Stomach smooth muscle (tissue), 2 donors: ENCODE measurements around the gene RREB1.
"Not testable (repeated sequence)": the region's sequence is repeated elsewhere in the genome, so short reads cannot be mapped to it uniquely, and the experiment has no call there.

Experiments
- H3K27ac ChIP-seq: one replicate; pipeline ENCODE4 v1.7.0; 2013; ENCODE audit warnings: mild to moderate bottlenecking, low read length, inconsistent platforms
- H3K27me3 ChIP-seq, 2 donors: one replicate each; pipeline ENCODE4 v1.7.0; 2013; ENCODE audit warnings: low read length in 2 of 2; ENCODE audit not compliant: insufficient read depth in 2 of 2, control insufficient read depth in 1 of 2
- H3K36me3 ChIP-seq, 2 donors: one replicate each; pipeline ENCODE4 v1.7.0; 2013; ENCODE audit warnings: low read length in 2 of 2; ENCODE audit not compliant: control insufficient read depth in 2 of 2, insufficient read depth in 2 of 2
- H3K4me1 ChIP-seq: one replicate; pipeline ENCODE4 v1.7.0; 2013; ENCODE audit warnings: low read length; ENCODE audit not compliant: control insufficient read depth, insufficient read depth
- H3K4me3 ChIP-seq, 2 donors: one replicate each; pipeline ENCODE4 v1.7.0; 2013; ENCODE audit warnings: low read length in 2 of 2
- H3K9ac ChIP-seq, 2 donors: one replicate each; pipeline ENCODE4 v1.7.0; 2013; ENCODE audit warnings: low read length in 2 of 2, mild to moderate bottlenecking in 1 of 2
- H3K9me3 ChIP-seq, 2 donors: one replicate each; pipeline ENCODE4 v1.7.0; 2013; ENCODE audit warnings: low read length in 2 of 2; ENCODE audit not compliant: control insufficient read depth in 2 of 2
- donor health status: healthy.
- donor health status: Pancreatic carcinoma.

The RREB1 gene

GRCh38 chr6:7265385-7265726 lies 157.6 kb downstream of the RREB1 start:
- not testable (repeated sequence) for H3K4me3 ChIP-seq, H3K27me3 ChIP-seq, H3K9me3 ChIP-seq, H3K9ac ChIP-seq, H3K27ac ChIP-seq, H3K36me3 ChIP-seq
- peaks cover 20% of the 10 kb centered on the region for H3K4me1 ChIP-seq

DNA sequence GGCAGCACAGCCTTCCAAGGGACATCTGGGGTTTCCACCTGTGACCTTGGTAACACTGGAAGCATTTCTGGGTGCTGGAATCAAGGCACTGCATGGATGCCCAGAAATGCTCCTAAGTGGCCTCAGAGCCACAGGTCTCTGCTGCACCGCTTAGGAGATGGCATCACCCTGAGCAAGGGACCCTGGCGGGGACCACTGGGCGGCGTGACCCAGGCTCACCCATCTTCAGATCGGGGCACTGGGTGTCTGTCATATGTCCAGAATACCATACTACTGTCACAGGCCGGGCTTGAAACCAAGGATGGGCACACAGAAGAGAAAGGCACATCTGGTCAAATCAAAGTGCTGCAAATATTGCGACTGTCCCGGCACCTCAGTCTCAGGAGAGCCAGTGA lies 159.3 kb downstream of the RREB1 start:
- Histone ChIP-seq H3K27me3 (peaks cover 0 to 2% of the 10 kb centered on the region in 2 donors), H3K4me1 (peaks cover 6% of the 10 kb centered on the region), H3K36me3 (no peaks in the 10 kb centered on the region), H3K9ac (no peak overlapping the region), H3K9me3 (peaks cover 0 to 3% of the 10 kb centered on the region in 2 donors), H3K4me3 (no peak overlapping the region), H3K27ac (no peak overlapping the region)

GRCh38 chr6:7267466-7268091 lies 159.8 kb downstream of the RREB1 start:
- Histone ChIP-seq H3K9ac (no peak overlapping the region), H3K9me3 (peaks cover 0 to 3% of the 10 kb centered on the region in 2 donors), H3K36me3 (no peaks in the 10 kb centered on the region), H3K4me1 (peaks cover 5% of the 10 kb centered on the region), H3K27me3 (peaks cover 0 to 2% of the 10 kb centered on the region in 2 donors), H3K4me3 (no peak overlapping the region), H3K27ac (no peak overlapping the region)

GRCh38 chr6:7268362-7268761 lies 160.6 kb downstream of the RREB1 start:
- peaks cover 5% of the 10 kb centered on the region for H3K4me1 ChIP-seq
- no peak overlapping the region for H3K4me3 ChIP-seq
- H3K27me3 ChIP-seq = peaks cover 0 to 2% of the 10 kb centered on the region in 2 donors
- no peak overlapping the region for H3K27ac ChIP-seq
- H3K9ac ChIP-seq = no peak overlapping the region
- H3K36me3 ChIP-seq = no peaks in the 10 kb centered on the region
- peaks cover 0 to 3% of the 10 kb centered on the region in 2 donors for H3K9me3 ChIP-seq

- Histone ChIP-seq H3K9ac (no peak overlapping the region), H3K36me3 (no peaks in the 10 kb centered on the region), H3K4me1 (peaks cover 5% of the 10 kb centered on the region), H3K27ac (no peak overlapping the region), H3K27me3 (peaks cover 0 to 2% of the 10 kb centered on the region in 2 donors), H3K4me3 (no peak overlapping the region), H3K9me3 (peaks cover 0 to 3% of the 10 kb centered on the region in 2 donors)
Measured at GRCh38 chr6:7268816-7269555, 161.2 kb downstream of the RREB1 start.

- peaks cover 0 to 3% of the 10 kb centered on the region in 2 donors for H3K9me3 ChIP-seq
Measured at GRCh38 chr6:7269816-7270215, 162.1 kb downstream of the RREB1 start.

DNA sequence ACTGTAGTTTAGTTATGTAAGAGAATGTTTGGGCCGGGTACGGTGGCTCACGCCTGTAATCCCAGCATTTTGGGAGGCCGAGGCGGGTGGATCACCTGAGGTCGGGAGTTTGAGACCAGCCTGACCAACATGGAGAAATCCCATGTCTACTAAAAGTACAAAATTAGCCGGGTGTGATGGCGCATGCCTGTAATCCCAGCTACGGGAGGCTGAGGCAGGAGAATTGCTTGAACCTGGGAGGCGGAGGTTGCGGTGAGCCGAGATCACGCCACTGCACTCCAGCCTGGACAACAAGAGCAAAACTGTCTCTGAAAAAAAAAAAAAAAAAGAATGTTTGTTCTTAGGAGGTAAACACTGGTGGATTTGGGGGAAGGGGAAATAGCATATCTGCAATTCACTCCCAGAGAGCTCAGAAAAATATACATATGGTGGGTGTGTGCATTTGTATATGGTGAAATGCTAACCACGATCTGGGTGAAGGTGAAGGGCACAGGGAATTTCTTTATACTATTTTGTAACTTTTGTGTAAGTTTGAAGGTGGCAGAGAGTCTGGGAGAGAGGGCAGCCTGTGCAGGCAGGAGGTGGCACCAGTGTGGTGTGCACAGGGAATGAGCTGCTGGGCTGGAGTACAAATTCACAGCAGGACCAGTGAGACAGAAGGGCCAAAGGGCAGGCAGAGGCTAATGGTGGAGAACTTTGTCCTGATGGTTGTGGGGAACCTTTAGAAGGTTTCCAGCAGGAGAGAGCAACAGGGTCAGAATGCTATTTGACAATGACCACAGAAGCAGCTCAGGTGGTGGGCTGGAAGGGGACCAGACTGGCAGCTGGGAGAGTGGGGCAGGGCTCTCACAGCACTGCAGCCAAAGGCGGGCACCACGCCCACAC lies 162.8 kb downstream of the RREB1 start:
- peaks cover 0 to 2% of the 10 kb centered on the region in 2 donors for H3K27me3 ChIP-seq
- no peak overlapping the region for H3K27ac ChIP-seq
- H3K9ac ChIP-seq = no peak overlapping the region
- peaks cover 5% of the 10 kb centered on the region for H3K4me1 ChIP-seq
- H3K4me3 ChIP-seq = no peak overlapping the region
- no peaks in the 10 kb centered on the region for H3K36me3 ChIP-seq
- H3K9me3 ChIP-seq = peaks cover 0 to 3% of the 10 kb centered on the region in 2 donors

More at GRCh38 chr6:7269816-7270215, 162.1 kb downstream of the RREB1 start:
- Histone ChIP-seq H3K27me3 (peaks cover 0 to 2% of the 10 kb centered on the region in 2 donors), H3K27ac (no peak overlapping the region), H3K4me3 (no peak overlapping the region), H3K36me3 (no peaks in the 10 kb centered on the region), H3K9ac (no peak overlapping the region), H3K4me1 (peaks cover 5% of the 10 kb centered on the region)

DNA sequence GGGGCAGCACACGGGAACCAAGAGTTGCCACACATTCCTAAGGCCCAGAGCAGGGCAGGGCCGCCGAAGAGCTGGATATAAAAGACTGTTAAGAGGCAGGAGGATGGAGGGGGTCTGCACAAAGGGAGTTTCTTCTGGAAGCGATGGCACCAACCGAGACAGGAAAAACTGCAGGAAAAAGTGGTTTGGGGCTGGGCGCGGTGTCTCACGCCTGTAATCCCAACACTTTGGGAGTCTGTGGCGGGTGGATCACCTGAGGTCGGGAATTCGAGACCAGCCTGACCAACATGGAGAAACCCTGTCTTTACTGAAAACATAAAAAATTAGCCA lies 163.4 kb downstream of the RREB1 start:
- Histone ChIP-seq H3K9ac (no peak overlapping the region), H3K4me1 (peaks cover 5% of the 10 kb centered on the region), H3K36me3 (no peaks in the 10 kb centered on the region), H3K27me3 (peaks cover 0 to 2% of the 10 kb centered on the region in 2 donors), H3K4me3 (no peak overlapping the region), H3K9me3 (peaks cover 0 to 1% of the 10 kb centered on the region in 2 donors), H3K27ac (no peak overlapping the region)

DNA sequence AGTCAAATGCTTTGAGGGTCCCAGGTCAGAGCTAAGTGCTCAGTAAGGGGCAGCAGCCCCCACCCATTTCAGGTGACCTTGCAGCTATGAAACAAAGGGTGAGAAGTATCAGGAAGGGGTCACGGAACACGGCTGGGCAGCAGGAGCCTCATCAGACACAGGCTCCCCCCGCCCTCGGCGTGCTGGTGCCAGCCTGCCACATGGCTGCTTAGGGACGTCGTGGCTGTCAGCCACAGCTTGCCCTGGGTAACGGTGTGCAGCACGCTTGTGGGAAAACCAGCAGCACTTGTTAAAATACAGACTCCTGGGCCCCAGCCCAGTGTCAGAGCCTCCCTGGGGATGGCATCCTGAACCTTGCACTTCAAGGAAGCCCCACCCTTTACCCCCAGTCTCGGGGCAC lies 165.9 kb downstream of the RREB1 start:
- peaks cover 0 to under 1% of the 10 kb centered on the region in 2 donors for H3K27me3 ChIP-seq
- H3K4me1 ChIP-seq = peaks cover 4% of the 10 kb centered on the region
- H3K36me3 ChIP-seq = no peaks in the 10 kb centered on the region
- H3K9ac ChIP-seq = no peak overlapping the region
- no peak overlapping the region for H3K27ac ChIP-seq
- no peaks in the 10 kb centered on the region for H3K9me3 ChIP-seq
- no peak overlapping the region for H3K4me3 ChIP-seq

- H3K9ac ChIP-seq, H3K4me3 ChIP-seq, H3K27me3 ChIP-seq, H3K36me3 ChIP-seq, H3K9me3 ChIP-seq, H3K4me1 ChIP-seq, H3K27ac ChIP-seq: not testable (repeated sequence)
Measured at GRCh38 chr6:7274525-7274924, 166.8 kb downstream of the RREB1 start.
